ENCODE results near the gene SIGLEC1. TPM values are rescaled to one million over a fixed set of nuclear protein-coding genes. Genes with fewer than 3 reads are reported as not detected.

Gene SIGLEC1
- total RNA-seq, 6 experiments from 2014 or later: not detected

GRCh38 chr20:3753098-3753497 is 40.7 kb upstream of the SIGLEC1 start:
- Mint-ChIP-seq H3K4me3 (no peak overlapping the region), H3K36me3 (ENCODE audit: low read depth) (peaks cover 14% of the 10 kb centered on the region), H3K27ac (no peak overlapping the region), H3K4me1 (ENCODE audit: low read depth) (no peaks in the 10 kb centered on the region), H3K9me3 (no peaks in the 10 kb centered on the region), H3K27me3 (ENCODE audit: insufficient read depth) (no peaks in the 10 kb centered on the region; the same call in 1 of the 2 replicates)
- peak; percentile 85 for TF ChIP-seq CTCF (IDR thresholded peaks at IDR 0.05)
- peak; percentile 47 for DNase-seq

- Mint-ChIP-seq H3K4me1 (ENCODE audit: low read depth) (no peaks in the 10 kb centered on the region), H3K27ac (no peak overlapping the region), H3K36me3 (ENCODE audit: low read depth) (peaks cover 10% of the 10 kb centered on the region), H3K27me3 (ENCODE audit: insufficient read depth) (peaks cover under 1% of the 10 kb centered on the region; the same call in 1 of the 2 replicates), H3K9me3 (no peaks in the 10 kb centered on the region), H3K4me3 (no peak overlapping the region)
- no peak for TF ChIP-seq CTCF (IDR thresholded peaks at IDR 0.05)
- DNase-seq: no peak
Measured at GRCh38 chr20:3752386-3752759, 40.0 kb upstream of the SIGLEC1 start.

GRCh38 chr20:3751675-3752385 is 39.4 kb upstream of the SIGLEC1 start:
- Mint-ChIP-seq H3K27me3 (ENCODE audit: insufficient read depth) (peaks cover 2% of the 10 kb centered on the region; the same call in 1 of the 2 replicates), H3K36me3 (ENCODE audit: low read depth) (peaks cover 10% of the 10 kb centered on the region)

GRCh38 chr20:3751305-3751674 is 38.9 kb upstream of the SIGLEC1 start:
- Mint-ChIP-seq H3K27ac (no peak overlapping the region), H3K9me3 (no peaks in the 10 kb centered on the region), H3K4me3 (no peak overlapping the region), H3K4me1 (ENCODE audit: low read depth) (no peaks in the 10 kb centered on the region), H3K27me3 (ENCODE audit: insufficient read depth) (peaks cover 2% of the 10 kb centered on the region; the same call in 1 of the 2 replicates), H3K36me3 (ENCODE audit: low read depth) (peaks cover 10% of the 10 kb centered on the region)
- DNase-seq: no peak
- no peak for TF ChIP-seq CTCF (IDR thresholded peaks at IDR 0.05)

More at GRCh38 chr20:3751675-3752385, 39.4 kb upstream of the SIGLEC1 start:
- Mint-ChIP-seq H3K27ac (no peak overlapping the region), H3K9me3 (no peaks in the 10 kb centered on the region), H3K4me1 (ENCODE audit: low read depth) (no peaks in the 10 kb centered on the region), H3K4me3 (no peak overlapping the region)
- no peak for DNase-seq
- TF ChIP-seq CTCF (IDR thresholded peaks at IDR 0.05): no peak

GRCh38 chr20:3749689-3750531 is 37.5 kb upstream of the SIGLEC1 start:
- no peak overlapping the region for H3K27ac Mint-ChIP-seq
- H3K4me1 Mint-ChIP-seq (ENCODE audit: low read depth): no peaks in the 10 kb centered on the region
- peaks cover 10% of the 10 kb centered on the region for H3K36me3 Mint-ChIP-seq (ENCODE audit: low read depth)
- no peak overlapping the region for H3K4me3 Mint-ChIP-seq
- peaks cover 6% of the 10 kb centered on the region for H3K27me3 Mint-ChIP-seq (ENCODE audit: insufficient read depth)
- TF ChIP-seq CTCF (IDR thresholded peaks at IDR 0.05): peak; percentile 78
- H3K9me3 Mint-ChIP-seq: no peaks in the 10 kb centered on the region
- no peak for DNase-seq
